Measurements from ENCODE around the gene CTBP2.

Gene CTBP2

DNA sequence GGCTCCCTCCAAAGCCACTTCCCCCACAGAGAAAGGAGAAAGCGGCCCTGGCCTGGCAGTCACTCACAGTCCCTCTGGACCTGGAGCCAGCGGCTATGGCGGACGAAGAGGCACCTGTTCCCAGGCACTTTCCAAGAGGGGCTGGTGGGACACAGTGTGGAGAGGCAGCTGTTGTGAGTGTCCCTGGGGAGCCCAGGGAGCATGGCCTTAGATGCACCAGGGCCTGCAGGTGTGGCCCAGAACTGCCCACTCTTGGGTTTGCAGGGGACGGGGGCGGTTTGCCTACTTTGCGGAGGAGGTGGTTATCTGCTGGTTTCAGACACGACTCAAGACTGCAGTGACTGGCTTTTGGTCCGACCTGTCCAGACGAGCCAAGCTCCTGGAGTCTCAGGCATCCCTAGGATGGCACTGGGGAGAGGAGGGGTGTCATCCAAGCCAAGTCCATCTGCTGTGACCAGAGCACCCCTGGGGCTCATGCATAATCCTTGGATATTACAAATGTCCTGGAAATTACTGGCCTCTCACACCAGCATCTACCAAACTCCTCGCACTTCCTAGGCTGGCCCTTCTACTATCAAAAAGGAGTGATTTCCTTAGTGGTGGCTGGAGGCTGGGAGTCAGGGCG lies 18.4 kb downstream of the CTBP2 start:
- DNase-seq = no peak

DNA sequence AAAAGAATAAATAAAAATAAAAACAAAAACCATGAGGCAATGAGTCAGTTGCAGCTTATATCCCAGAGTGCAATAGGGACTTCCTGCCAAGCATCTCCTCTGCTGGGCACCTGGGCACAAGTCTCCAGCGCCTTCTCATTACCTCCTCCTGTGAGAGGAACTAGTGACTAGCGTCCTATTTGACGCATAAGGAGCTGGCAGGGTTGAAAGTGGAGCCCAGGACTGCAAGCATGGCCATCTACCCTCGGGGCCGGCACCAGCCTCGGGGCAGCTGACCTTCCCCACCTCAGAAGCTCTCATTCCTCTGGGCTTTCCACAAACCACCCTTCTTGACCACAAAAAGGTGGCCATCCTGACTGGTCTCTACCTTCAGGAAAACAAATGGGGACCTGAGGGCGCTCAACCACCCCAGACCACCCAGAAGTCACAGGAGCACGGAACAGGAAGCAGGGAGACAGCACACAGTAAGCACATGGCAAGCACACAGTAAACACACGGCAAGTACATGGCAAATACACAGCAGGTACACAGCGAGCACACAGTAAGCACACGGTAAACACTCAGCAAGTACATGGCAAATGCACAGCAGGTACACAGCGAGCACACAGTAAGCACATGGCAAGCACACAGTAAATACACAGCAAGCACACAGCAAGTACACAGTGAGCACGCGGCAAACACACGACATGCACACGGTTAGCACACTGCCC lies 19.1 kb downstream of the CTBP2 start:
- no peak for DNase-seq

DNA sequence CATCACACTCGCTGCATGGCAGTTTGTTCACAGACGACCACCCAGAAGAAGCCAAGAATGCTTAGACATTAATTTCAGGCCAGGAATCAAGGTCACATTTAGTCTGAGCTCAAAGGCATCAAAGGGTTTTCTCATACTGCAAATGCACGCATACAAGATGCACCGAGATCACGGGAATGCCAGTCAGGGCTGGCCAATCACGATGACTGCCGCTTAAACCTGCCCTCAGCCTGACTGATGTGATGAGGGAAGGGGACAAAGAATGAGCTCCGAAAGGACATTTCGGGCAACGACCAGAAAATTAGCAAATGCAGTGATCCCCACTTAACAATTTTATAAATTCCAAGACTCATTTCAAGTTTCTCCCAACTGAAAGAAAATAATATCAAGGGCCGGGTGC lies 20.2 kb downstream of the CTBP2 start:
- DNase-seq = no peak

DNA sequence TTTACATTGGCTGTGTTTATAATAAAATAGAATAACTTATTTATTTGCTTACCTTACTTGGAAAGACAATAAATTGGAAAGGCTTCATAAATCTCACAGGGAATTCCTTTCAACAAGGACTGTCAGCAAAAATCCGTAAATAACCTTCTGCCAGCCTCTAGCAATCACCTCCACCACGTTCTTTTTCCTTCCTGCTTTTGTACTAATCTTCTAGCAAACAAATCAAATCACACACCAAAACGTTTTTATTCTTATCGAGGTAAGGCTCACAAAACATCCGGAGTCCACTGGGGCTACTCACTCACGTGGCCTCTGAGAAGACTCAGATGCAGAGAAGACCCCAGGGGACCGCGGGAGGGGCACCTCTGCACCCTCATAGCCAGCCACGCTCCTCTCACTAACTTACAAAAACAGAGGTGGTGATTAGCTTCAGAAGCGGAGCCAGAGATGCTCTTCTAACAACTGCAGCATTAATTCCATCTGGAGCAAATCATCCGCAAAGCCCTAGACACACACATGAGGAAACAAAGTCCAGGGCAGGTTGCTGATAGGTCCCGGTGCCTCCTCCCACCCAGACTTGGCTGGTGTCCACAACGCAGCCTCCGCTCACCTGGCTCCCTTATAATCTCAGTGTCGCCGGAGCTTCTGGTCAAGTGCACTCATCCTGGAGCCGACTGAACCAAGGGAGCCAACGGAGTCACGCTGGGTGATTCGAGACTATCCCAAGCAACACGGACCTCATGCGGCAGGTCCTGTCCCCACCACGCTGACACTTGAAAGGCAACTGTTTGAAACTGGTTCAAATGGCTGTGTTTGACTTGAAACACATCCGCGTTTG lies 22.5 kb downstream of the CTBP2 start:
- DNase-seq = no peak

DNA sequence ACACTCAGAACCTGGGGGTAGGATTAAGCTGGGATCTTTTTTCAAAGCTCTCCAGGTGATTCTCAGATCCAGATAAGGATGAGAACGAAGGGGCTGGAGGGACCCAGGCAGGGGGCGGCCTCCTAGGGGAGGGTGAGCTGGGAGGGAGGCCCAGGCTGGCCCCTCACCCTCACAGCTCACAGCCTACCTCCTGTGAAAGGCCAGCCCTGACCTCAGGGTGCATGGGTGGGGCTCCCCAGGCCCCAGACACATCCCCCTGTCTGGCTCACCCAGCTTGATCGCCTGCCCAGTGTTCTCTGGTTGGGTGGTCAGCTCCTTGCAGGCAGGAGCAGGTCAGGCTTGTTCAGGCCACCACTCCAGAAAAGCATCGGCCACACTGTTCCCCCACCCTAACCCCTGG lies 24.3 kb downstream of the CTBP2 start:
- no peak for DNase-seq

DNA sequence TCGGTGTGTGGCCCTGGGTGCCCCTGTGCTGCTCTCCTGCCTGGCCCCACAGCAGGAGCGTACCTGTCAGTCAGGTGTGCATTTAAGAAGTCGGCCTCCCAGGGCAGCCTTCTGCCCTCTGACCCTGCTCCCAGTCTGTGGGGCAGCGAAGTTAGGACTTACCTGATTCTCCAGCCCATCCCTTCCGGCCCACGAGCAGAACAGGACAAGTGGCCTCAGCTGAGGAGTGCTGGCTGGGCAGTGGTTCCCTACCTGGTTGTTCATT lies 24.7 kb downstream of the CTBP2 start:
- DNase-seq = no peak

DNA sequence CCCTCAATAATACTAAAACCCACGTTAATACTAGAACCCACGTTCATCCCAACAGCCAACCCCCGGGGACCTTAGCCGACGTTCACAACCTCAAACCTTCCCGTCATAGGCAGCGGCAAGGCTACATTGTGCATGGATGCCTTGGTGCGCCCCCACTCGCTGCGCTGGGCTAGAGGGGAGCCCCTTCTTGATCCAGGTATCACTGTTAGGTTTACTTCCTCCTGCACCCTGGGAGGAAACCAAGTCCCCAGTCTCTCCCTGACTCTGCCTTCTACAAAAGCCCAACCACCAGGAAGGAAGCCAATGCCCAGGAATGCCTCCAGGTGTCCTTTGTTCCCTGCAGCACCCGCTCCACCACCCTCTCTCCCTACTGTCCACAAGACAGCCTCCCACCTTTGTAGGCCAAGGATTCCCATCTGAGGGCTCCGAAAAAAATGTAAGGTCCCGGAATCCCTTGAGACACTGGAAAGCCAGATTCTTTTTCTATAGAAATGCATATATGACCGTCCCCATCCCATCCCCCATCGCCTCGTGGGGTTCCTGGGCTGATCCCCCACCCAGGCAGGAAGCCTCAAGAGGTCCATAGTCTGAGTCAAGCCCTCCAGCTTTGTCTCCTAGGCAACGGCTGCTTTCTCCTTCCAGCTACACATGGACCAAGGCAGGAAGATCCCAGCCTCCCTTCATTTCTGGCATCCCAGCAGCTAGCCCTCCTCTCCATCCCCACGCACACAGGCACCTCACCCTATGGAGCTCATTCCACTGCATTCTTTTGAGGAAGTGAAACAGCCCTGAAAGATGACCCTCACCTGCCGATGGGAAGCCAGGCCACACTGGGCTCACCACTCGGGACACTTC lies 25.2 kb downstream of the CTBP2 start:
- no peak for DNase-seq

DNA sequence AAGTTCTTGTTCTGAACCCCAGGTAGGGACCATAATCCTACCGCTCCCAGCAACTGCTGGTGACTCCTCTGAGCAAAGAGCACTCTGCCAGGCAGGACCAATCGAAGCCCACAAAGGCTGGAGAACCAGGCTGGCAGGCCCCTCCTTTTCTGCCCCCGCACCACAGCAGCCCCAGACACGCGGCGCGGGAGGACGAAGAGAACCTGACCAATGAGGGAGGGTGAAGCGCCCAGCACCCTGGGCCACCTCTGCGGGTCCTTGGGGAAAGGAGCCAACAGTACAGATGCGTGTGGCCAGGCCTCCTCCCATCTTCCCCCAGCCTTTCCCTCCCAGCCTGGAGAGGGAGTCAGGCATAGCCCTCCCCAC lies 25.9 kb downstream of the CTBP2 start:
- no peak for DNase-seq

DNA sequence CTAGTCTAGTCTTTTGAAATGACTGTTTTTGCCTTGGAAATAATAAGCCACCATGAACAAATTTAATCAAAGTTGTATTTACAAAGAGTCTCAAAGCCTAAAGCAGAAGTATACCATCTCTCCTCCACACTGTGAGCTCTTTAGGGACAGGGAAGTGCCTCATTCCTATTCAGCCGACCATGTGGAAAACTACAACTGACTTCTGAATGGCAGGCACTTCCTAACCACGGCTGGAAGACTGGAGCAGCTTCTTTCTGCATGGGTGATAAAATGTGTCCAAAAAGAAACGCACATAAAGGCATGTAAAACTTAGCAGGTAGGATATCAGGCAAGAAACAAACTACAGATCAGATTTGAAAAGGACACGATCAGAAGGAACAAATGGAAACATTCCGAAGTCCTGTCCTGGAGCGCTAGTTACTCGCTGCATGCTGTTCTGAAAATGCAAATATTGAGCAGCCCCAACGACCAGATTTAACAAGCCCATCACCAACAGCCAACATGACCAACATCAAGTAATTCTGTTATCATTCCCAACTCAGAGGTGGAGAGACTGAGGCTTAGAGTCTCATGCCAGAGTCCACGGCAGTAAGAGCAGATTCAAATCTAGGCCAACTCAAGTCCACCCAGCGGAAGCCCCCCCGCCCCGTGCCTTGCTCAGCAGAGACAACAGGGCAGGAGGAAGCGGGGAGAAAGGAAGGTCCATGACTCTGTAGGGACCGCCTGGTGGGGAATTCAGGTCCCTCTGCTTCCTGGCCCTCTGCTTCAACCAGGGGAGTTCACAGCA lies 26.5 kb downstream of the CTBP2 start:
- DNase-seq = no peak

DNA sequence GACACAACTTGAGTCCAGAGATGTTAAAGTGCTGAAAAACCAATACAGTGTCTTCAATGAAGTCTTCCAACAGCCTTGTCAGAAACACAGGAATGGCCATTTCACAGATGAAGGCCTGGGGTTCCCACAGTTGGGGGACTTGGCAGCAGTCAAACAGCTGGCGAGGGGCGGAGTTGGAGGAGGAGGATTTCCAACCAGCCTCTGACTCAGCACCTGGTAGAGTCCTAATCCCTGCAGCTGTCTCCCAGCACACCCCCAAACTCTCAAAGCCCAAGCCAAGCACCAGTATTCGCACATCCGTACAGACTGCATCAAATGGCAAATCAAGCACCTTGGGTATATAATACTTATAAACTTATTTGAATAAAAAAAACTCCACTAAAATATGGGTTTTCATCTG lies 28.0 kb downstream of the CTBP2 start:
- DNase-seq = no peak

DNA sequence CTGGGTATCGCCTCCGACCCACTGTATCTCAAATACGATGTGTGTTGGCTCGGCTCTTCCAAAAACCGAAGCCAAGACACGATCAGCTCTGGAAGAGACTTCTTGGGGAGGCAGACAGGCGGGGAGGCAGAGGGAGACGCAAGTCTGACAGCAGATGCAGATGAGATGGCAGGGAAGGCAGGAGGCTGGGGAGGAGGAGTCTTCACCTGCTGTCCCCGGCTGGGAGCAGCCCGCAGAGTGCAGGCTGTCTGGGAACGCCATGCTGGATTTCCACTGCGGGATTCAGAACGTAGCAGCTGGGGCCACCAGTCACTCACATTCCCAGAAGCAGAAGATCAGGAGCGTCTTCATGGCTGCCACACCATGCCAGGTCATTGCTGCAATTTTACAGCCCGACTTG lies 29.4 kb downstream of the CTBP2 start:
- no peak for DNase-seq

DNA sequence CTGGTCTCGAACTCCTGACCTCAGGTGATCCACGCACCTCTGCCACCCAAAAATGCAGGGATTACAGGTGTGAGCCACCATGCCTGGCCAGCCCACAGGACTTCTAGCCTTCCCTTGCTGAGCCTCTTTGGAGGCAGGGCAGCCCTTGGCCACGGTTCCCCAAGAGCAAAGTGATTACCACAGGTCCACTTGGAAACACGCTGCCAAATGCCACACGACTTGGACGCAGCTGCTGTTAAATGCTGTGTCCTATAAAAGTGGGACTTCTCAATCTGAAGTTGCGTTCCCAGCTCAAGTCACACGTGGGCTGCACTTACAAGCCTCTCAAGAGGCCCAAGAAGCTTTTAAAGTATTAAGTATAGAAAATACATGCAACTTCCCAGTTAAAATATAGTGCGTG lies 30.1 kb downstream of the CTBP2 start:
- DNase-seq = no peak

DNA sequence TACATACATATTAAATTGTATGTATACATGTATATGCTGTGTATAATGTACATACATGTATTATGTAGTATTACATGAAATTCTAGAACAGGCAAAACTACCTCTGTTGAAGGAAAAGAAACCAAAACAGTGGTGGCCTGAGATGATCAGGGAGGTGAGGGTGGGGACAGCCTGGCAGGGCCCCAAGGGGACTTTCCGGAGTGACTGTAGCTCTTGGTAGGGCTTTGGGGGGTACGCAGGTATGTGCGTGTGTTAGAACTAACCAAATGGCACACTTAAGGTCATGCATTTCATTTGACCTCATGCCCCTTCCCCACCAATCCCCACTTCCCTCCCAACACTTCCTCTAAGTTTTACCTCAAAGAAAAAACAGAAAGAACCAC lies 31.3 kb downstream of the CTBP2 start:
- no peak for DNase-seq

DNA sequence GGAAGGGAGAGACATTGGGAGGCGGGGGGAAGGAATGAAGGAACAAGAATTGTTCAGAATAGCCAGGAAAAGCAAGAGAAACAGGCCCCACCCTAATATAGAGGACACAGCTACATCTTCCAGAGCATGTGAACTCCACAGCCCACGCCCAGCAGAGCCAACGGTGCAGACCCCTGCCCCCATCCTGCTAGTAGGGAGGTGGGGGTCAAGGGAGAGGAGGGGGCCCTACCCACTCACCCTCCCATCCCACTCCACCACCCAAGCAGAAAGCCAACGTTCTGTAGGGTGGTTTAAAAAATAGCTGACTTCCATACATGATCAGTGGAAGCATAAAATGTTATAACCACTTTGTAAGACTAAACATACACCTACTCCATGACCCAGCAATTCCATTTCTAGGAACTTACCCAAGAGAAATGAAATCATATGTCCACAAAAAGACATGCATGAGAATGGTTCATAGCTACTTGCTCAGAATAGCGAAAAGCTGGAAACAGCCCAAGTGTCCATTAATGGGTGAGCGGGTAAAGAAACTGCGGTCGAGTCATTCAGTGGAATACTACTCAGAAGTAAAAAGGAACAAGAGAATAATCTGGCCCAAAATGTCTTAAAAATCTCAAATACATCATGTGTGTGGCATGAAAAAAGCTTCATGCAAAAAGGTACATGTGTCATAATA lies 31.8 kb downstream of the CTBP2 start:
- no peak for DNase-seq

DNA sequence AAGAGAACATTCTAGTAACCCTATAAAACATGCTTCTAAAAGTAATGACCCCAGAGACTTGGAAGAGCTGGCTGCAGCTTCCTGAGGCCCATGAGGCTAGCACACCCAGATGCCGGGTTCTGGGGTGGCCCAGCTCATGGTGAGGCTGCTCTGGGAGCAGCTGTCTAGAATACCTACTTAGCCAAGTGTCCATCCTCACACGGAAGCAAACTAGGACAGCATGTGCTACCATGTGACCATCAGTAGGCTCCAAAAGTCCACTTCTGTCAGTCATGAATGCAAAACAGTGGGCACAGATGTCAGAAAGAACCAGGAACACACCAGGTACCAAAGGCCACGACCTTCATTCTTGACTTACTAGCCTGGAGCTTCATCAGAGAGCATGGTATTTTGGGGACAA lies 32.4 kb downstream of the CTBP2 start:
- DNase-seq = no peak

DNA sequence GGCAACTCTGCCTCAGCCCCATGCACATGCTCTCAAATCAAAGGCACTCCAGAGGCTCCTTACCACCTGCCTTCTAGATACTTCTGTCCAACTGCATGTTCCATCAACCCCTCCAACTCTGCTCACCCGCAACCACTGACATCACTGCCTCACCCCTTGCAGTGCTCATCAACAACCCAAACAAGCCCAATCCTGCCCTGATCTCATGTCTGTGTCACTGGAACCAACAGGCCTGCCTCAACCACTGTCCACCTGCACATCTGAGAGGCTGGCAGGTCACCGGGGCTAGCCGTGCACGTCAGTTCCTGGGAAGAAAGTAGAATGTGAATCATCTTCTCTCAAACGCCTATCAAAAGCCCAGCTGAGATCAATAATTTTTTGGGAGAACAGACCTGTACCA lies 33.3 kb downstream of the CTBP2 start:
- DNase-seq = no peak

DNA sequence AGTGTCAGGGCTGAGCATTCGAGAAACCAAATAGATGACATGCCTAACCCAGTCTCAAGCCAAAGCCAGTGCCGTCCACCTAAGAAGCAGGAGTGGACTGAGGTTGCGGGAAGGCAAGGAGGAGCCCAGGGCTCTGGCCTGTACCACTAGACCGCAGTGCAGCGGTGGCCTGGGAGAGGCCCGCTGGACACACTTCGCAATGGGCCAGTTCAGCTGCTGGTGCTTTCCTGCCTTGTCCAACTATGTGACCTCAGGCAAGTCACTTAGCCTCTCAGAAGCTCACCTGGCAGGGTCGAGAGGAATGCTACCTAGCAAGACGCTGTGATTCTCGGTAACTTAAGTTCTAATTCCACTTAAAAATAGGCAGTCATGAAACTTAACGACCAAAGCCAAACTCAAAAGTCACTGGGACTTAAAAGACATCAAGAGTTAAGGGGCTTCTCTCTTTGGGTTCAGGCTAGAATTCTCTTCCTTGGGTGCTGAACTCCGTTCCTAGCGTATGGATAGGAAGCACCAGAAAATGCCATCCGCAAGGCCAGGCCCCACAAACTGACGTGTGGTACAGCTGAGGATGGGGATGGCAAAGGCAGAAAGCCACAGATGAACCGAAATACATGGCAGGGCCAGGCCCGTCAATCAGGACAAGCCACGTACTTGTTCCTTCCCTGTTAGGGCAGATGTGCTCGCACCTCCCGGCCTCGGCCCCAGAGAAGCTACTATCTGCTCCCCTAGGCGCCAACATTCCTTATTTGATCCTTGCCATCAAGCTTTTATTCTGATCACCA lies 34.2 kb downstream of the CTBP2 start:
- no peak for DNase-seq

DNA sequence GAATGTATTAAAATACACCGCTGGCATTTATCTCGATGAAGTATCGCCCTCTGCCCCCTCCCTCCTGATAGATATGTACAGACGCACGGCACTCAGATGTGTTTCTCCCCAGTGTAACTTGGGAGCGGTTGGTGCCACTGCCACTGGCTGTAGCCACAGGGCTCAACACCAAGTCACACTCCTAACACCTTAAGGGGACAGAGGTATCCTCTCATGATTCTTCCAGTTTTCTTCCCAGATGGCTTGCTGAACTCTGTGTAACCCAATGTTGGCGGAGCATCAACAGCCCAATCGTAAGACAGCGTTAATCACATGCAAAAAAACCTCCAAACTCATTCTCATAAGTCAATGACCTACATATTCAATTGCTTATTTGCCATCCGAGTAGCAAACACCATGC lies 35.5 kb downstream of the CTBP2 start:
- DNase-seq = no peak

DNA sequence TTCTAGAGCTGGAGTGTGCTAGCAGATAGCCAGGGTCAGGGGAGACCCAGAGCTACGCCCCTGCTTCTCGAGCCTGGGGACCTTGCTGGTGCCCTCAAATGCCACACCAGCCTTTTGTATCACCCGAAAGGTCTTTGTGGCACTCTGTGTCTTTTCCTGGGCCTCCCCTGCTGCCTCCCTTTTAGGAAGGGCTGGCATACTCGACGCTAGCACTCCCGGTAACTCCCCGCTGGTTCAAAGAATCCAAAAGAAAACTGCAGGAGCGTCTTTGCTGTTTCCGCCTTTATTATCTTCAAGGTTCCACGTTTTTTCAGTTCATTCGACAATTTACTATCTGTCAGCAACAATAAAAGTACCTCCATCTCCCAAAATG lies 36.3 kb downstream of the CTBP2 start:
- no peak for DNase-seq

DNA sequence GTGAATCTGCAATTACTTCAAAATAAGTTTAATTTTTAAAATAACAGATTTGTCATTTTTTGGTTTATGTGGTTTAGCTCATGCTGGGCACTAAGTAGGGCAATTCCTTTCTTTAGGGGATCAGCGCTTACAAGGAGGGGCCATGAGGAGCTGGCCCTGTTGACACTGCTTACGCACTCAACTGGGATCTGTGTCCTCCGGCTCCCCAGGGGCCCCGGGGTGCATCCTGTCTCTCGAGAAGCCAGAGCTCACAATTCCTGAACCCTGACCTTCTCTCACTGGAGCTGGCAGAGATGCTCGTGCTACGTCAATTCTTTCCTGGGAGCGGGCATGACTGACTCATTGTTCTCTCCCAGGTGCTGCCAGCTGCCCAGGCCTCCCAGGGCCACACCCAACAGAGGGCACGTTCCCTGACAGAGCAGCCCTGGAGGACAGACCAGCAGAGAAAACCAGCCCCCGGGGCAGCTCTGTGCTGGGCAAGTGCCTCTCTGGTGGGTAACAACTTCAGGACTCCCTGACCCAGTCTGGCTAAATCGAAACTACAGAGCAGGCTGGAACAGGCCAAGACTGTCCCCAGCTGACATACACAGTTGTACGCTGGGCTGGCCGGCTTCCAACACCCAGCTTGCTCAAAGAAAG lies 36.8 kb downstream of the CTBP2 start:
- no peak for DNase-seq

DNA sequence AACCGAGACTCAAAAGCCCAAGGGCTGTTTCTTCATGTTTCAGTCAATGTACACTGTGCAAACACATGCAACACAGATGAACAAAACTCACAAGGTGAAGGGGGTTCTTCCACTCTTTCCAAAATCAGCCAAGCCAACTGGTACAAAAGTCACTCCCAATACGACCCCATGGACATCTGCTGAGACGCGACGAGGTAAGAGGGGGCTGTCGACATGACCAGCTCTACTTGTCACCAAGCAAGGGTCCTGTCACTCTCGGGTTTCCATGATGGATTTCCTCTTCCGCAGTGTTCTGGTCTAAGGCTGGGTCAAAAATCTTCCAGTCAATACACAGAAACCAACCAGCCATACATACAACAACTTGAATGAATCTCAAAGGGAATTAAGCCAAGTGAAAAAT lies 37.8 kb downstream of the CTBP2 start:
- DNase-seq = no peak
